Colonic mucosa (tissue), 4 donors: ENCODE results near the gene LYPD1. TPM values are rescaled to one million over a fixed set of nuclear protein-coding genes. Genes with fewer than 3 reads are reported as not detected.

Experiments
- DNase-seq: peaks from one replicate; pipeline ENCODE4 v3.0.0-alpha.2; 2020
- H3K27ac ChIP-seq: fragments of 200-600 bp; one replicate; pipeline ENCODE4 v1.8.0; 2021
- H3K27me3 ChIP-seq: fragments of 200-600 bp; one replicate; pipeline ENCODE4 v1.8.0; 2021
- H3K36me3 ChIP-seq: fragments of 200-600 bp; one replicate; pipeline ENCODE4 v1.8.0; 2021
- H3K4me1 ChIP-seq: fragments of 200-600 bp; one replicate; pipeline ENCODE4 v1.8.0; 2021; ENCODE audit warnings: mild to moderate bottlenecking
- H3K4me3 ChIP-seq: fragments of 200-600 bp; one replicate; pipeline ENCODE4 v1.8.0; 2021
- H3K9ac ChIP-seq, 2 donors: one replicate each; pipeline ENCODE4 v1.7.0; 2013; ENCODE audit warnings: control low read depth in 2 of 2, low read depth in 2 of 2, low read length in 2 of 2
- H3K9me3 ChIP-seq: fragments of 200-600 bp; one replicate; pipeline ENCODE4 v1.8.0; 2021
- intact Hi-C: fragments of 100-400 bp; cut with DNase I; formaldehyde crosslinking; loops from one replicate; pipeline ENCODE4 v1.14.1; 2022
- total RNA-seq, 2 donors: library from RNA; stranded (reverse); fragmentation: NEBNext Ultra II Directional in 1 of 2; extraction: Animal tissue kit (Norgen Biotek cat#: 25700) in 1 of 2; gene quantifications; one replicate each; pipeline ENCODE4 v1.2.1, GENCODE V29; 2021
- TF ChIP-seq, protein P1 (sequence below): fragments of 200-600 bp; IDR thresholded peaks from one replicate; pipeline ENCODE4 v1.8.0; 2022; ENCODE audit warnings: antibody characterized with exemption, mild to moderate bottlenecking
- donor health status: healthy.
- donor health status: DM: no; HTN: no; CAD: no.
- donor health status: DM: no; HTN: no; CAD: no.

LYPD1 gene
- total RNA-seq, 2 donors from 2014 or later = 0.66 TPM; not detected in 1

DNA sequence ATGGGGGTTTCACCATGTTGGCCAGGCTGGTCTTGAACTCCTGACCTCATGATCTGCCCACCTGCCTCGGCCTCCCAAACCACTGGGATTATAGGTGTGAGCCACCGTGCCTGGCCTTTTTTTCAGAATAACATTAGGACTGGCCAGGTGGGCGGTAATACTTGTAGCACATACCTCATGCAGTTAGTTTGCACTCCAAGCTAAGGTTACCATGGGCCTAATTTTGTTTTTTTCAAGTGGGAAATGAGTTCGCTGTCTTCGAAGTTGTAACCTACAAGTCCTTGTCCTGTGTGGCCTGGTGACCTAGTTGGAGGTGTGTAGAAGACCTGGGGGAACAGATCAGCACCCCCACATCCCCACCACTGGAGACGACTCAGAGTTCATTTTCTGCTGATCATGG is 74.8 kb downstream of the LYPD1 start:
- no peak for DNase-seq
- Histone ChIP-seq H3K36me3 (no peaks in the 10 kb centered on the region), H3K4me1 (no peaks in the 10 kb centered on the region), H3K27ac (no peak overlapping the region), H3K27me3 (no peaks in the 10 kb centered on the region), H3K9me3 (no peaks in the 10 kb centered on the region), H3K4me3 (no peak overlapping the region), H3K9ac (no peak overlapping the region)
- intact Hi-C loops = no loop called here
- TF ChIP-seq, protein P1, sequence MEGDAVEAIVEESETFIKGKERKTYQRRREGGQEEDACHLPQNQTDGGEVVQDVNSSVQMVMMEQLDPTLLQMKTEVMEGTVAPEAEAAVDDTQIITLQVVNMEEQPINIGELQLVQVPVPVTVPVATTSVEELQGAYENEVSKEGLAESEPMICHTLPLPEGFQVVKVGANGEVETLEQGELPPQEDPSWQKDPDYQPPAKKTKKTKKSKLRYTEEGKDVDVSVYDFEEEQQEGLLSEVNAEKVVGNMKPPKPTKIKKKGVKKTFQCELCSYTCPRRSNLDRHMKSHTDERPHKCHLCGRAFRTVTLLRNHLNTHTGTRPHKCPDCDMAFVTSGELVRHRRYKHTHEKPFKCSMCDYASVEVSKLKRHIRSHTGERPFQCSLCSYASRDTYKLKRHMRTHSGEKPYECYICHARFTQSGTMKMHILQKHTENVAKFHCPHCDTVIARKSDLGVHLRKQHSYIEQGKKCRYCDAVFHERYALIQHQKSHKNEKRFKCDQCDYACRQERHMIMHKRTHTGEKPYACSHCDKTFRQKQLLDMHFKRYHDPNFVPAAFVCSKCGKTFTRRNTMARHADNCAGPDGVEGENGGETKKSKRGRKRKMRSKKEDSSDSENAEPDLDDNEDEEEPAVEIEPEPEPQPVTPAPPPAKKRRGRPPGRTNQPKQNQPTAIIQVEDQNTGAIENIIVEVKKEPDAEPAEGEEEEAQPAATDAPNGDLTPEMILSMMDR = no peak
